ENCODE data around the gene SLC39A3. TPM values are rescaled to one million over a fixed set of nuclear protein-coding genes. Genes with fewer than 3 reads are reported as not detected.

The SLC39A3 gene
- total RNA-seq, 6 donors from 2014 or later = 12.6 to 48.2 (median 30.6) TPM

GRCh38 chr19:2765376-2765775 is 25.6 kb upstream of the SLC39A3 start:
- TF ChIP-seq EP300 (IDR thresholded peaks at IDR 0.05) (no peak), CTCF (IDR thresholded peaks at IDR 0.05) (no peak), POLR2AphosphoS5 (IDR thresholded peaks at IDR 0.05) (no peak), POLR2A (IDR thresholded peaks at IDR 0.05) (no peak)

GRCh38 chr19:2764945-2765344 is 25.1 kb upstream of the SLC39A3 start:
- H3K4me3 ChIP-seq = no peak overlapping the region
- peaks cover 0 to 90% (median 74%) of the 10 kb centered on the region in 4 donors for H3K36me3 ChIP-seq
- H3K4me1 ChIP-seq = peaks cover 0 to 8% (median under 1%) of the 10 kb centered on the region in 4 donors
- no peak overlapping the region for H3K27ac ChIP-seq
- H3K9me3 ChIP-seq = no peaks in the 10 kb centered on the region
- 93 to 98% methylated on average over 21 of the region's 21 CpGs for WGBS, 2 donors
- no peaks in the 10 kb centered on the region for H3K27me3 ChIP-seq
- DNase-seq (no peak), ATAC-seq (ENCODE audit: low FRiP score in 2 of 2) (no peak)
- TF ChIP-seq POLR2AphosphoS5 (IDR thresholded peaks at IDR 0.05) = no peak
- no peak for TF ChIP-seq CTCF (IDR thresholded peaks at IDR 0.05)
- no peak for TF ChIP-seq EP300 (IDR thresholded peaks at IDR 0.05)
- no peak for TF ChIP-seq POLR2A (IDR thresholded peaks at IDR 0.05)

More at GRCh38 chr19:2765376-2765775, 25.6 kb upstream of the SLC39A3 start:
- no peak for DNase-seq
- peaks cover 0 to 88% (median 73%) of the 10 kb centered on the region in 4 donors for H3K36me3 ChIP-seq
- H3K4me3 ChIP-seq = no peak overlapping the region
- H3K4me1 ChIP-seq = peaks cover 2 to 13% (median 4%) of the 10 kb centered on the region in 4 donors
- H3K9me3 ChIP-seq = no peaks in the 10 kb centered on the region
- no peaks in the 10 kb centered on the region for H3K27me3 ChIP-seq
- ATAC-seq (ENCODE audit: low FRiP score in 2 of 2) = no peak
- H3K27ac ChIP-seq = no peak overlapping the region
- WGBS, 2 donors = 93 to 95% methylated on average over 13 to 14 of the region's 15 CpGs

GRCh38 chr19:2763687-2764086 is 23.9 kb upstream of the SLC39A3 start:
- Histone ChIP-seq H3K27me3 (no peaks in the 10 kb centered on the region), H3K4me3 (no peak overlapping the region), H3K9me3 (no peaks in the 10 kb centered on the region), H3K36me3 (peaks cover 5 to 96% (median 83%) of the 10 kb centered on the region in 4 donors), H3K4me1 (peaks cover 0 to 3% (median 0%) of the 10 kb centered on the region in 4 donors), H3K27ac (no peak overlapping the region)
- TF ChIP-seq POLR2AphosphoS5 (IDR thresholded peaks at IDR 0.05) (no peak), POLR2A (IDR thresholded peaks at IDR 0.05) (no peak), CTCF (IDR thresholded peaks at IDR 0.05) (no peak), EP300 (IDR thresholded peaks at IDR 0.05) (no peak)
- DNase-seq (no peak), ATAC-seq (ENCODE audit: low FRiP score in 2 of 2) (no peak)
- WGBS, 2 donors = 91 to 98% methylated on average over 10 to 12 of the region's 12 CpGs

GRCh38 chr19:2762783-2763496 is 23.1 kb upstream of the SLC39A3 start:
- Histone ChIP-seq H3K9me3 (no peaks in the 10 kb centered on the region), H3K27me3 (no peaks in the 10 kb centered on the region), H3K27ac (no peak overlapping the region), H3K4me3 (no peak overlapping the region), H3K36me3 (peaks cover 5 to 96% (median 84%) of the 10 kb centered on the region in 4 donors), H3K4me1 (peaks cover 0 to 3% (median 0%) of the 10 kb centered on the region in 4 donors)
- no peak for TF ChIP-seq EP300 (IDR thresholded peaks at IDR 0.05)
- TF ChIP-seq POLR2AphosphoS5 (IDR thresholded peaks at IDR 0.05) = no peak
- no peak for TF ChIP-seq POLR2A (IDR thresholded peaks at IDR 0.05)
- TF ChIP-seq CTCF (IDR thresholded peaks at IDR 0.05) = no peak
- DNase-seq = no peak
- 98% methylated on average over 13 to 20 of the region's 23 CpGs for WGBS, 2 donors
- ATAC-seq (ENCODE audit: low FRiP score in 2 of 2) = no peak

Measured in upper lobe of left lung (tissue), 6 donors.